ENCODE measurements around the gene MYH7. TPM values are rescaled to one million over a fixed set of nuclear protein-coding genes. Genes with fewer than 3 reads are reported as not detected.
A peak's percentile ranks its signal among the peaks of the same experiment; 100 is the strongest.

Gene MYH7
- total and polyA plus RNA-seq, 2 donors from 2014 or later: 0.06 to 1.6 TPM

GRCh38 chr14:23406725-23407355, 28.6 kb downstream of the MYH7 start:
- H3K36me3 ChIP-seq (ENCODE audit: control insufficient read depth in 2 of 3, insufficient read depth in 3 of 3, low read length in 3 of 3): no peaks in the 10 kb centered on the region
- no peaks in the 10 kb centered on the region for H3K4me1 ChIP-seq (ENCODE audit: control insufficient read depth in 2 of 3, insufficient read depth in 2 of 3, low read depth in 1 of 3, low read length in 3 of 3)
- no peak overlapping the region for H3K4me3 ChIP-seq (ENCODE audit: low read length in 3 of 3)
- H3K9ac ChIP-seq (ENCODE audit: low read length in 3 of 3): no peak overlapping the region
- TF ChIP-seq CTCF (IDR thresholded peaks at IDR 0.05; ENCODE audit: borderline replicate concordance, extremely low read depth, insufficient read depth): no peak
- no peak for FAIRE-seq
- DNase-seq: peak in 1 of 5 donors; percentile 39
- intact Hi-C loops (cut with DNase I): no loop called here
- H3K27me3 ChIP-seq (ENCODE audit: control insufficient read depth, insufficient read depth, low read length): no peaks in the 10 kb centered on the region
- H3K9me3 ChIP-seq (ENCODE audit: control insufficient read depth in 2 of 3, insufficient read depth in 1 of 3, low read length in 3 of 3): no peaks in the 10 kb centered on the region
- H3K27ac ChIP-seq (ENCODE audit: low read depth in 2 of 2, low read length in 2 of 2): no peak overlapping the region

- intact Hi-C loops (cut with DNase I): no loop called here
- H3K27ac ChIP-seq (ENCODE audit: low read depth in 2 of 2, low read length in 2 of 2): no peak overlapping the region
- TF ChIP-seq CTCF (IDR thresholded peaks at IDR 0.05; ENCODE audit: borderline replicate concordance, extremely low read depth, insufficient read depth): no peak
- DNase-seq (peak in 1 of 5 donors; percentile 20), FAIRE-seq (no peak)
- H3K27me3 ChIP-seq (ENCODE audit: control insufficient read depth, insufficient read depth, low read length): no peaks in the 10 kb centered on the region
- H3K4me1 ChIP-seq (ENCODE audit: control insufficient read depth in 2 of 3, insufficient read depth in 2 of 3, low read depth in 1 of 3, low read length in 3 of 3): no peaks in the 10 kb centered on the region
- no peaks in the 10 kb centered on the region for H3K36me3 ChIP-seq (ENCODE audit: control insufficient read depth in 2 of 3, insufficient read depth in 3 of 3, low read length in 3 of 3)
- no peak overlapping the region for H3K9ac ChIP-seq (ENCODE audit: low read length in 3 of 3)
- H3K9me3 ChIP-seq (ENCODE audit: control insufficient read depth in 2 of 3, insufficient read depth in 1 of 3, low read length in 3 of 3): no peaks in the 10 kb centered on the region
- no peak overlapping the region for H3K4me3 ChIP-seq (ENCODE audit: low read length in 3 of 3)
Observed at GRCh38 chr14:23406244-23406643, 29.2 kb downstream of the MYH7 start.

GRCh38 chr14:23405516-23406025, 29.9 kb downstream of the MYH7 start:
- TF ChIP-seq CTCF (IDR thresholded peaks at IDR 0.05; ENCODE audit: borderline replicate concordance, extremely low read depth, insufficient read depth): no peak
- no peak for DNase-seq
- intact Hi-C loops (cut with DNase I): no loop called here
- Histone ChIP-seq H3K4me1 (ENCODE audit: control insufficient read depth in 2 of 3, insufficient read depth in 2 of 3, low read depth in 1 of 3, low read length in 3 of 3) (no peaks in the 10 kb centered on the region), H3K4me3 (ENCODE audit: low read length in 3 of 3) (no peak overlapping the region), H3K36me3 (ENCODE audit: control insufficient read depth in 2 of 3, insufficient read depth in 3 of 3, low read length in 3 of 3) (no peaks in the 10 kb centered on the region), H3K27me3 (ENCODE audit: control insufficient read depth, insufficient read depth, low read length) (no peaks in the 10 kb centered on the region), H3K9ac (ENCODE audit: low read length in 3 of 3) (no peak overlapping the region), H3K9me3 (ENCODE audit: control insufficient read depth in 2 of 3, insufficient read depth in 1 of 3, low read length in 3 of 3) (no peaks in the 10 kb centered on the region), H3K27ac (ENCODE audit: low read depth in 2 of 2, low read length in 2 of 2) (no peak overlapping the region)
- no peak for FAIRE-seq

All from kidney (tissue), 14 donors.